ENCODE measurements around the gene TRIM23.
A peak's percentile ranks its signal among the peaks of the same experiment; 100 is the strongest.

Gene TRIM23

GRCh38 chr5:65624025-65624570 lies at the start of gene TRIM23:
Gene TRIM23 (minus strand): TSS chr5:65624333. CDS start chr5:65624274, 59 bp downstream.
- no peak; the same call in 1 of the 2 replicates for TF ChIP-seq CTCF (IDR thresholded peaks at IDR 0.05; ENCODE audit: low read depth, low read length)
- DNase-seq (ENCODE audit: extremely low read depth, low read depth): peak; percentile 78

GRCh38 chr5:65672796-65673195 lies 48.7 kb upstream of the TRIM23 start:
- TF ChIP-seq CTCF (IDR thresholded peaks at IDR 0.05; ENCODE audit: low read depth, low read length): no peak
- no peak for DNase-seq (ENCODE audit: extremely low read depth, low read depth)

GRCh38 chr5:65668696-65669095 lies 44.6 kb upstream of the TRIM23 start:
- no peak for DNase-seq (ENCODE audit: extremely low read depth, low read depth)
- TF ChIP-seq CTCF (IDR thresholded peaks at IDR 0.05; ENCODE audit: low read depth, low read length): no peak

DNA sequence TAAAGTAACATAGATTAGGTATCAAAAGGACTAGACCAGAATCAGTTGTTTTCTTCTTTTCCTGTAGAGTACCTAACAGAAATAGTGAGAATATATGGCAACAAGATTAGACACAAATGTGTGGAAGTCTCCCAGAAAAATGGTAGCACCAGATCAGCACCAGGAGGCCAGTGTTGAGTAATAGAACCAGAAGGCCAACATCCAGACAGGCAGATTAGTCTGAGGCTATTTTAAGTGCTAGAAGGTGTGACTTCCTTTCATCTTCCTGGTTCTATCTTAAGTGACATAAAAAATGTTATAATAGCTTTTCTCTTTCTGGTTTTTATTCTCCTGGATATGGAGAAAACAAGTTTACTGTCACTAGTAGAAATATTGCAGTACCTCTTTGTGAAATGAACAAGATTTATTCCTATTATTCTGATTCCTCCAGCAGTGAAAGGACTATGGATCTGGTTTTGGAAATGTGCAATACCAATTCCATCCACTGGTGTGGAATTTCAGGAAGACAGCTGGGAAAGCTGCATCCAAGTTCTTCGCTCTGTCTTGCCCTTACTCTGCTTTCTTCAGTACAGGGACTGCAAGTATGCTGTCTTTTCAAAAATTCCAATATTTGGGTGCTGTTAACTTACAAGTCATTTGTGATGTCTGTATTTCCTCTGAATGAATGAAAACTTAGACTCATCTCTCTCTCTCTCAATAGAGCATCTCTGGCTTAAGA lies 39.8 kb upstream of the TRIM23 start:
- TF ChIP-seq CTCF (IDR thresholded peaks at IDR 0.05; ENCODE audit: low read depth, low read length): peak; percentile 28
- DNase-seq (ENCODE audit: extremely low read depth, low read depth): no peak

DNA sequence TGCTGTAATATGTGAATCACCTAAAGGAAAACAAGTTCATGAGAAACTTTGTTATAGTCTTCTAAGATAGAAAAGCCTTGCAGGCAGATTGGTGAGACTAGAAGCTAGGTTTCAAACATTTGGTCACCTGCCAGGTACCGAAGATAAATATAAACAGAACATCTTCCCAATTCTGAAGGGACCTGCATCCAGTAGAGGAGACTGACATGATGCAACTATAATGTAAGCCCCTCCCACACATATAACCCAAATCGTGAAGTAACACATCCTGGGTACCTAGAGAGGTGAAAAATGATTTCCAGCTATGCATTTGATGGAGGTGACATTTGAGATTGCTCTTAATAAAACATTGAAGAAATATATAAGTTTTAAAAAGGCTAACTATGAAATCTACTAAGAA lies 30.6 kb upstream of the TRIM23 start:
- TF ChIP-seq CTCF (IDR thresholded peaks at IDR 0.05; ENCODE audit: low read depth, low read length): no peak
- DNase-seq (ENCODE audit: extremely low read depth, low read depth): no peak

- DNase-seq (ENCODE audit: extremely low read depth, low read depth): no peak
- TF ChIP-seq CTCF (IDR thresholded peaks at IDR 0.05; ENCODE audit: low read depth, low read length): no peak
Measured at GRCh38 chr5:65651144-65651543, 27.0 kb upstream of the TRIM23 start.

DNA sequence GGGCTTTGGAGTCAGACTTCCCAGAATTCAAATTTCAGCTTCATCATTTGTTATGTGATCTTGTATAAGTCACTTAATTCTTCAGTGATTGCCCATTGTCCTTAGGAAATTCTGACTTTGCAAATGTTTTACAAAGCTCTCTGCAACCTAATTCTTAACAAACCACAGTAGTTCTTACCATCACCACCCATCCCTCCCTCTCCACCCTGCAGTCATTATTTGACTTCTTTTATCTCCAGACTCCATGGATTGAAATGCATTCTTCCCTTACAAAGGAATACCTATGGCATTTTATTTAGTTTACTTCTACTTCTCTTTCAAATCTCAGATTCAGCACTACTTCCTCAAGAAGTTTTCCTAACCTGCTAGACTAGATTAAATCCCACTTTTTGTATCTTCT lies 23.8 kb upstream of the TRIM23 start:
- DNase-seq (ENCODE audit: extremely low read depth, low read depth): no peak
- TF ChIP-seq CTCF (IDR thresholded peaks at IDR 0.05; ENCODE audit: low read depth, low read length): no peak
